ENCODE measurements around the gene CMTM6. TPM values are rescaled to one million over a fixed set of nuclear protein-coding genes. Genes with fewer than 3 reads are reported as not detected.

The CMTM6 gene
- total and polyA plus RNA-seq, 2 of the 8 experiments (the other 6 are each of a cell fraction or from before 2014, with no cell fraction given) = 24.0 to 51.5 TPM

- Histone ChIP-seq H3K23ac (ENCODE audit: insufficient read length) (no peak overlapping the region), H4K20me1 (replicated peaks in 1 of 2; ENCODE audit: control insufficient read depth in 1 of 2, insufficient read depth in 2 of 2, low read length in 2 of 2) (no peaks in the 10 kb centered on the region), H3K27ac (ENCODE audit: low read depth, low read length) (no peak overlapping the region), H3K36me3 (ENCODE audit: control insufficient read depth in 2 of 4, insufficient read depth in 4 of 4, low read length in 3 of 4) (peaks cover 2 to 37% (median 3%) of the 10 kb centered on the region in 4 experiments; a peak in 5 of 8 replicates), H3K4me2 (ENCODE audit: insufficient read depth in 1 of 2, low read depth in 2 of 2, low read length in 2 of 2) (no peak overlapping the region), H3K79me2 (ENCODE audit: control insufficient read depth in 1 of 2, insufficient read depth in 2 of 2, low read length in 2 of 2) (peaks cover 0 to 5% of the 10 kb centered on the region in 2 experiments; a peak in 1 of 4 replicates), H3K79me1 (ENCODE audit: low read depth, low read length) (no peaks in the 10 kb centered on the region), H4K91ac (replicated peaks; ENCODE audit: insufficient read length, low read length) (no peak overlapping the region), H2BK5ac (ENCODE audit: low read depth, low read length) (no peak overlapping the region), H2BK15ac (ENCODE audit: low read length) (no peak overlapping the region), H3K9ac (replicated peaks in 1 of 4; ENCODE audit: extremely low read depth in 1 of 4, low read depth in 3 of 4, low read length in 3 of 4) (no peak overlapping the region), H4K5ac (ENCODE audit: insufficient read length, low read depth, low read length) (no peak overlapping the region), H2AK5ac (ENCODE audit: low read depth, low read length) (no peak overlapping the region), H3K4ac (replicated peaks; ENCODE audit: insufficient read length, low read depth, low read length) (no peak overlapping the region), H3K14ac (ENCODE audit: insufficient read length) (no peak overlapping the region), H2BK12ac (ENCODE audit: low read depth, low read length) (no peak overlapping the region), H3K9me3 (ENCODE audit: insufficient read depth in 2 of 2, low read depth in 1 of 2, low read length in 1 of 2) (no peaks in the 10 kb centered on the region), H2BK20ac (ENCODE audit: low read length) (no peak overlapping the region), H3K23me2 (ENCODE audit: low read depth, low read length) (no peaks in the 10 kb centered on the region), H2AFZ (ENCODE audit: low read length) (no peak overlapping the region), H2BK120ac (replicated peaks; ENCODE audit: low read depth, low read length) (no peak overlapping the region), H3K56ac (replicated peaks; ENCODE audit: insufficient read length, low read depth, low read length) (no peak overlapping the region), H4K8ac (ENCODE audit: extremely low read depth, insufficient read depth, low read length) (no peak overlapping the region), H3K4me3 (ENCODE audit: extremely low read depth in 1 of 4, insufficient read depth in 2 of 4, low read depth in 3 of 4, low read length in 4 of 4) (no peak overlapping the region), H3K18ac (ENCODE audit: extremely low read depth, low read length) (no peak overlapping the region), H3K4me1 (replicated peaks in 1 of 4; ENCODE audit: control insufficient read depth in 3 of 4, insufficient read depth in 4 of 4, low read length in 3 of 4) (no peaks in the 10 kb centered on the region), H3K27me3 (replicated peaks in 1 of 4; ENCODE audit: control insufficient read depth in 3 of 4, extremely low read depth in 1 of 4, insufficient read depth in 3 of 4, low read length in 3 of 4) (no peaks in the 10 kb centered on the region)
- ChIA-PET CTCF (ENCODE audit: partially characterized antibody) (no interaction called here), POLR2A (ENCODE audit: partially characterized antibody) (no interaction called here)
- 91% methylated on average over 4 of the region's 4 CpGs; no CpG with 5 or more reads in 1 of the 2 experiments for WGBS, 2 experiments (ENCODE audit: extremely low coverage in 1 of 2, insufficient coverage in 1 of 2, insufficient read length in 1 of 2, insufficient replicate concordance in 2 of 2, low coverage in 1 of 2, low lambda C conversion rate in 2 of 2, missing lambda C conversion rate in 1 of 2)
- TF ChIP-seq NANOG (IDR thresholded peaks at IDR 0.05; ENCODE audit: insufficient read depth, low read depth, low read length, poor library complexity, severe bottlenecking) = no peak
- TF ChIP-seq ATF3 (IDR thresholded peaks at IDR 0.05; ENCODE audit: insufficient read depth, low read depth, low read length) = no peak
- no peak for TF ChIP-seq CTCF (IDR thresholded peaks at IDR 0.05; ENCODE audit: control extremely low read depth in 1 of 3, insufficient read depth in 1 of 3, low read depth in 1 of 3, low read length in 3 of 3)
- TF ChIP-seq GABPA (IDR thresholded peaks at IDR 0.05; ENCODE audit: borderline replicate concordance, insufficient read depth, low read length) = no peak
- TF ChIP-seq SP2 (IDR thresholded peaks at IDR 0.05; ENCODE audit: low read length) = no peak
- TF ChIP-seq MAFK (IDR thresholded peaks at IDR 0.05; ENCODE audit: low read depth, low read length) = no peak
- TF ChIP-seq CREB1 (IDR thresholded peaks at IDR 0.05) = no peak
- no peak for TF ChIP-seq TCF12 (IDR thresholded peaks at IDR 0.05; ENCODE audit: low read depth, low read length)
- TF ChIP-seq SP1 (IDR thresholded peaks at IDR 0.05; ENCODE audit: low read depth, low read length) = no peak
- TF ChIP-seq POLR2A (IDR thresholded peaks at IDR 0.05; ENCODE audit: control extremely low read depth in 1 of 2, low read depth in 2 of 2, low read length in 2 of 2) = no peak
- no peak for TF ChIP-seq SP4 (IDR thresholded peaks at IDR 0.05; ENCODE audit: low read length)
- TF ChIP-seq TEAD4 (IDR thresholded peaks at IDR 0.05; ENCODE audit: low read depth, low read length) = no peak
- TF ChIP-seq KDM5A (IDR thresholded peaks at IDR 0.05; ENCODE audit: low read length) = no peak
- no peak for FAIRE-seq
- DNase-seq (ENCODE audit: low read depth in 1 of 2, low spot score in 2 of 2) = no peak
Measured at GRCh38 chr3:32540899-32541298, 38.2 kb upstream of the CMTM6 start.

Data from H1 (cell line).